GM23248 (cell line): ENCODE results near the gene SCTR.

ENCODE experiments used
- EZH2 ChIP-seq: fragments of 200-600 bp; sonication (generic); IDR thresholded peaks from 2 replicates; pipeline ENCODE4 v1.6.1; 2018; ENCODE audit warnings: antibody characterized with exemption, mild to moderate bottlenecking; ENCODE audit not compliant: insufficient read depth, poor library complexity, severe bottlenecking
- EZH2phosphoT487 ChIP-seq: fragments of 200-600 bp; sonication (generic); IDR thresholded peaks from 2 replicates; pipeline ENCODE4 v1.6.1; 2018; ENCODE audit warnings: antibody characterized with exemption, moderate library complexity, mild to moderate bottlenecking, low read depth; ENCODE audit not compliant: insufficient read depth

- TF ChIP-seq EZH2 (no peak), EZH2phosphoT487 (no peak)
Observed at GRCh38 chr2:119463136-119463535, 61.1 kb downstream of the SCTR start.
